Fibroblast of skin of scalp (primary cell): ENCODE results near the gene KCNQ1.

Experiments used
- DNase-seq: peaks from one replicate; pipeline ENCODE4 v3.0.0-alpha.2; 2013

KCNQ1 gene

DNA sequence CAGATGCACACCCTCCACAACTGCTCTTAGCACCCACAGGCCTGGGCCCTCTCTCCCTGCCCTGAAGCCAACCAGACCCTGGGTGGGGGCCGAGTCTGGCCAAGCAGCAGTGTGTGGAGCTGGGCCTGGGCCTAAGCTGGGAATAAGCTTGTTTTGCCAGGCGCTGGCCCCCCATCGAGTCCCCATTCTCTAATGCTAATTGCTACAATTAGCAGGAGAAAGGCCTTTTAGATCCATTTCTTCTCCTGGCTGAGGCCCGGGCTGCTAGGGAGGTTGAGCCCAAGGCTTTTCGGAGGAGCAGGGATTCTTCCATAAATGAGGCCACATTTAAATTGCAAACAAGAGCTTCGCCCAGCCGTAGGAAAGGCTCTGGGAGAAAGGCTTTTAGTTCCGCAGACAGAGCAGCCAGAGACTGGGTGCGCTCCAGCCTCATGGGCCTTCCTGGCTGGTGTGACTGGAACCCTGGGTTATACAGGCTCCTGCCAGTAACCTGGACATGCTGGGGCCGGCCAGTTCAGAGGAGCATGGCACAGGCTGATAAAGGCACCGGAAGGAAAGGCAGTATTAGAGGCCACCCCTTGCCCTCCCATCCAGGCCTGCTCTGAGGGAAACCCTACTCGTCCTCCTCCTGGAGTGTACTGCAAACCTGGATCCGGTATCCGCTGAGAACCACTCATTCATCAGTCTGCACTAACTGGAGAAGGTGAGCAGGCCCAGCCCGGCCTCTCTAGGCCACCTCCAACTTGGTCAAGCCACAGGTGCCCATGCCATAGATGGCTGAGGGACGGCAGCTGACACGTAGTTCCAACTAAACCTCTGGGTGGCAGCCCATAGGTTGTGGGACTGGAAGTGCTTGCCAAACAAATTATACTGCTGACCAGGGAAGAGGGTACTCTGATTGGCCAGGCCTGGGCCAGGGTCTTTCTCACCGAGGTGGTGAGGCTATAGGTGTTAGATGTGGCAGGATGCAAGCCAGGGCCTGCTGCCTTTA, 248.8 kb downstream of the KCNQ1 start:
- no peak for DNase-seq

DNA sequence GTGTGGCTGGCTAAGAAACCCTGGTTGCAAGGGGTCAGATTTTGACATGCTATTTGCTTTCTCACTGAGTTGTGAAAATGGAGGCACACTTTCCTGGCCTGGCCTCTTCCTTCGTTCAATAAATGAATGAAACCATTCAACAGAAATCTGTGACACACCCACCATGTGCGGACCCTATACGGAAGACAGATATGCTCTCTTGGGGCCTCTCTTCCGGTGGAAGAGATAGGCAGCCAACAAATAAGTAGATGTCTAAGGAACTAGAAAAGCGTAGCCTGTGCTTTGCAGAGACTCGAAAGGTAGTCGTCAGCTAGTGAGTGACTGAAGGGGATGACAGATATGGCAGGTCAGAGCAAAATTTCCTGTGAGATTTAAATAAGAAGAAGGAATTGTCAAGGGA, 249.7 kb downstream of the KCNQ1 start:
- DNase-seq: no peak

DNA sequence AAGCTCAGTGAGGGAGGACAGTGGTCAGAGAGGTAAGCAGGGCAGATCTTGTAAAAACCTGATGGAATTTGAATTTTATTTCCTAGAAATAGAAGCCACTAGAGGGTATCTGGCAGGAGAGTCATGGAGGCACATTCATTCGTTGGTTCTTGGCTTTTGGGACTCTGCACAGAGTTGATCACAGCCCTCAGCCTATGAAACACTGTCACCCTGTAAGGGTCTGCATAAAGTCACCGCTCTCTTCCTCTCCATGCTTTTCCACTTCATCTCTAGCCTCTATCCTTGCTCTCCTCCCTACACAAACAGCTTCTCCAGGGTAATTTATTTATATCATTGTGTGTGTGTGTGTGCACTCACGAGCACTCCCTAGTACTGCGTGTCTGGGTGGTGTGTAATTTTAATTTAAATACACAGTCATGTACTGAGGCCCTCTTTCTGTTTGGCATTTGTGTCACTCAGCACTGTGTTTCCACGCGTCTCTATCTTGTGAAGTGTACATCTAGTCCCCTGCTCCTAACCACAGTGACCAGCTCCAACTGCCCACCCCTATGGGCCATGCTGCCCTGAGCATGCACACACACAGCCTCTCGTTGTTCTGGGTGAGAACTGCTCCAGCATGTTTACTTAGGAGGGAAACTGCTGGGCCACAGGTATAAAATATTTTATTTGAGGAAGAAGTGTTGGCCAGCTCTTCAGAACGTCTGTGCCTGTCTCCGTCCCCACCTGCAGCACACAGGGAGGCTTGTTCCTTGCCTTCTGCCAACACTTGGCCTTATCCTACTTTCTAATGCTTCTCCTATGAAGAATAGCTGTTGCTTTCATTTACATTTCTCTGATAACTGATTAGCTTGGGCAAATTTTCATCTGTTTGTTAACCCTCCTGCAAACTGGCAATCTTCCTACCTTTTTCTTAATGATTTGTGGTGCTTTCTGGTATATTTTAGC, 250.5 kb downstream of the KCNQ1 start:
- DNase-seq: no peak

DNA sequence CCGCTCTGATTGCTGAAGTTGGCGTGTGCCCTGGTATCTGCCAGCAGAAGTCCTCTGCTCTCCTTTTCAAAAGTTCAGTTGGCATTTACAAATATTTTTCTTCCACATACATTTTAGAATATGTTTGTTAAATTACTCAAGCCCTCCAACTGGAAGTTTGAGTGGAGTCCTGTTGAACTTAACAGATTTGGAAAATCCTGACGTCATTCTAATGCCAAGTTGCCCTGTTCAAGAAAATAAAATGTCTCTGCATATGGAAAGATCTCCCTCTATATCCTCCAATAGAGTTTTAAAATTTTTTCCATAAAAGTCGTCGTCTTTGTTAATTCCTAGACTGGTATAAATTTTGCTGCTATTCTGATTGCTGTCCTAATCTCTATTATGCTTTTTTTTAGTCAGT, 251.6 kb downstream of the KCNQ1 start:
- no peak for DNase-seq

DNA sequence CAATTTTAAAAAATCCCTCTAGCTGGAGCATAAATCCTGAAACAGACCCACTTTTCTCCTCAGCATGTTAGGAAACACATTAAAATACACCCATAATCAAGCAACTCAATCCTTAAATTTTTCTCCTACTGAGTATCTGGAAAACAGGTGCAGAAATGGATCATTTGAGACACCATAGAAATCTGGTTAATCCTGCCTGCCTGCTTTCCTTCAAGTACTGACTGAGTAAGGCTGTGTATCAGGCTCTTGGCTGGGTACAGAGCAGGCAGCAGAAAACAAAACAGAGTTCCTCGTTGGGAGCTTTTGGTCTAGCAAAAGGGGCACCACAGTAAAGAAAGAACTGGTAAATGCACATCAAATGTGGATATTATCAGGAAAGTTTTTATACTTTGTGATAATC, 253.1 kb downstream of the KCNQ1 start:
- no peak for DNase-seq

DNA sequence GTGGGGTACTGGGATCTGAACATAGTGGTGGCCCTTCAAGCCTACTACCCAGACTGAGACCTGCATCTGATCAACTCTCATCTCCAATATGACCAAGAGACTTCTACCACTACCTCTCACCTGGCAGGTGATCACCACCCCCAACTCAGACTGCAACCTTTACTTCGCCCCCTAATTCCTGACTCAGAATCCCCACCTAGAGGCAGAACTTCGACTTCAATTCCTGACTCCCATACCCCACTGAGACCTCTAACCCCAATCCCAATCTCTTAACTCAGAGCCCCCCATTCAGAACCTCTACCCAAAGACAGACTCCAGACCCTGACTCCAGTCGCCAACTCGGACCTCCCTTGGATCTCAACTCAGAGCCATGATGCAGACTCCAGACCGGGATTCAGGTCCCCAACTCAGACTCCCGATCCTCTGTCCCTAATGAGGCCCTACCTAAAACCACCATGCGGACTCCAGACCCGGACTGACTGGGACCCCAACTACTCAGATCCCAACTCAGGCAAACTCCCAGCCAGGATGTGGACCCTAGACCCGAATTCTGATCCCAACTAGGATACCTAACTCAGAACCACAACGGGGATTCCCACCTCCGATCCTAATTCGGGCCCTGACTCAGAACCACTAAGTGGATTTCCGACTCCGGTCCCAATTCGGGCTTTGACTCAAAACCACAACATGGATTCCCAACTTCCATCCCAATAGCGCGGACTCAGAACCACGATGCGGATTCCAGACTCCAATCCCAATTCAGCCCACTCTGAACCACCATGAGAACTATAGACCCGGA, 253.8 kb downstream of the KCNQ1 start:
- DNase-seq: no peak

DNA sequence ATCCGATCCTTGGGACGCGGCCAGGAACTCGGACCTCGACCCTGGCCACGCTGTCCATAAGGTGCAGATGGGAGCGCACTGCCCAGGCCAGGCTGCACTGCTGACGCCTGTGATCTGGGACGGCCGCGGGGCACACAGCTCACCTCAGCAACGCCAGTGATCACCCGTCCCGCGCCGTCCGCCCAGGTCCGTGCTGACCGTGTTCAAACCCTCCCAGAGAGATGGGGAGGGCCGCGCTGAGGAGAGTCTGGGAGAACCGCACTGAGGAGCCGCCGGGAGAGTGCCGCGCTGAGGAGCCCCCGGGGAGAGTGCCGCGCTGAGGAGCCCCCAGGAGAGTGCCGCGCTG, 254.3 kb downstream of the KCNQ1 start:
- no peak for DNase-seq

DNA sequence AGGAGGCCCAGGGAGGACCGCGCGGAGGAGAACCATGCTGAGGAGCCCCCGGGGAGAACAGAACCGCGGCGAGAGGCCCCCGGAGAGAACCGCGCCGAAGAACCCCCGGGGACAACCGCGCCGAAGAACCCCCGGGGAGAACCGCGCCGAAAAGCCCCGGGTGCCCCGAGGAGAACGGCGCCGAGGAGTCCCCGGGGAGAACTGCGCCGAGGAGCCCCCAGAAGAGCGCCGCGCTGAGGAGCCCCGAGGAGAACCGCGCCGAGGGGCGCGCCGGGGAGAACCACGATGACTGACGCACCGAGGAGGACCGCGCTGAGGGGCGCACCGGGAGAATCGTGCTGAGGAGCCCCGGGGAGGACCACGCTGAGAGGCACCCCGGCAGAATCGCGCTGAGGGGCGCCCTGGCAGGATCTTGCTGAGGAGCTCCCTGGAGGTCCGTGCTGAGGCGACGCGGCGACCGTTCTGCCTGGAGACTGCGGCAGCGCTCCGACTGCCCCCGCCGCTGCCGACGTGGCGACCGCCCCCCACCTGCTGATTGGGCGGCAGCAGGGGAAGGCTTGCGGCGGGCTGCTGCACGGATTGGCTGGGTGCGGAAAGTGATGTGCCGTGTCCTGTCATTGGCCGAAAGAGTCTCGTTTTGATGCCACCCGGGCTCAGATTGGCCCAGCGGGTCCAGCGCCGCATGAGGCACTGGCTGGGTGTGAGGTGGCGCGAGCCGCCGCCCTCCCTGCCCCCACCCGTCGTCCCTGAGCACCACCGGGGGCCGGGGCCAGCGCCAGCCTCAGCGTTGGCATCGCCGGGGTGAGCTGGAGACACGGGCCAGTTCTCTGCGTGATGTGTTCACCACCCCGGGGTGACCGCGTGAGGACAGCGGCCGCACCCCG, 255.0 kb downstream of the KCNQ1 start, which contains the start of gene KCNQ1OT1:
TSS of gene KCNQ1OT1 (minus strand) at position 464 of the 884 bp plus-strand sequence.
- peak; percentile 95 for DNase-seq

DNA sequence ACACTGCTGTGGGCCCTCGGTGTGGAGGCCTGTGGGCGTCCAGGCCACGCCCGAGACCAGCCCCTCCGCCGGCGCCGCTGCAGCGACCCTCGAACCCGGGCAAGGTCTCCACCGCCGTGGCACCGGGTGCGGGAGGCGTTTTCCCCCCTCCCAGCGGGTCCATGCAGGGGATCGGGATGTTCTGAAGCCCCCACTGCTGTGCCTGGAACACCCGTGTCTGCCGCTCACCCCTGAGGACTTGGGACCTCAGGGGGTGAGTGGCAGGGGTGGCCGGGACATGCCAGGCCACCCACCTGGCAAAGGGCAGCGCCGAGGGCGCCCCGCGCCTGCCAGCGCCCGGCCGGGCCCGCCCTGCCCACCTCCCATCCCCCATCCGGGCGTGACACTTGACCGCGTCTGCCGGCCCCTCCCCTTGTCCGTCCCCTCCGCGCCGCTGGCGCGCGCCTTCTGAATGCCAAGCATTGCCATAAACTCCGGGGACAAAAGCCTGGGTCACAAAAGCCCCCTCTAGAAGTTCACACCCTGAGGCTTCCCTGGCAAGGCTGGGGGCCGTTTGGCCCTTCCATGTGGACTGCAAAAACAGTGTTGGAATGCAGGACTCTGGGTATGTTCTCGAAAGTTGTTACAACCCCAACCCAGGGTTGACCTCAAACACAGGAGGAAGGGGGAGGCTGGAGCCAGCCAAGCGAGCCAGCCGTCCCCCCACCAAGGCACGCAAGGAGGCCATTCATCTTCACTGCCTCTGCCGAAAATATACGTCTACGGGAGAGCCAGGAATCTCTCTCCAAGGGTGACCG, 255.8 kb downstream of the KCNQ1 start:
- DNase-seq: peak; percentile 51

DNA sequence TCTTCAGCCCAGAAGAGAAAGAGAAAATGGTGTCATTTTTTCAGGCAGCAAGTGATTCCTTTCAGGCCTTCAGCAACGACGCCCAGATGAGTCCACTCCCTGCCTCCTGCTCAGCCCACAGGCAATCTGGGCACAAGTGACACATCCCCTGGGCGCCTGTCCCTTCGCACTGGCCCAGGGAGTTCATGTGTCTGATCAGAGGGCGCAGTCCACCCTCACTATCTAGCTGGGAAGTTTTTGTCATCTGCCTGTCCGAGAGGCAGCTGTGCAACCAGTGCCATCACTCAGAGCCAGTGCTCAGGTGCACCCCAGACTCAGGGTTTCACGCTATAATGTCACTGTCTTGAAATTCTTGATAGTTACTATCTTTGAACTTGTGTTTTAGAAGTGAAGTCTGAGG, 256.4 kb downstream of the KCNQ1 start:
- DNase-seq: no peak

DNA sequence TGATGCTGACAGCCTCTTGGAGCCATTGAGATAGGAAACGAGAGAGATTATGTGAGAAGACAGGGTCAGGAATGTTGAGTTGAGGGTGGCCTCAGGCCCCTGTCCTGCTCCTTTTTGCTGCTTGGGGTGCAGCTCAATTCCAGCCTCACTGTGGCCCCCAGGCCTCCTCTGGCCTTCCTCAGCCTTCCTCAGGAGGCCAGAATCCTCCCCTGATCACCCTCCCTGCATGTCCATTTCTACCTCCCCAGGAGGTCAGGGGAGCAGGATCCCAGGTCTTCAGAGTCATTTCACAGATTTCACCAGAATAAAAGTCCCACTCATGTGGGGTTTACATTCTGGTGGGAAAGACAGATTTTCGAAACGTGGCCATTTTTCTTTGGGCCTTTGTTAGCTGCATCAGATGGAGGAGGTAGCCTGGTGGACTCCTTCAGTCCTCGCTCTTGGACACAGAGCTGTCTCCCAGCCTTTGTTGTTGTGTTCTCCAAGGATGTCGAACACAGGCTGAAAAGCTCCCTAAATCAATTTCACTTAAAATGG, 257.2 kb downstream of the KCNQ1 start:
- no peak for DNase-seq

DNA sequence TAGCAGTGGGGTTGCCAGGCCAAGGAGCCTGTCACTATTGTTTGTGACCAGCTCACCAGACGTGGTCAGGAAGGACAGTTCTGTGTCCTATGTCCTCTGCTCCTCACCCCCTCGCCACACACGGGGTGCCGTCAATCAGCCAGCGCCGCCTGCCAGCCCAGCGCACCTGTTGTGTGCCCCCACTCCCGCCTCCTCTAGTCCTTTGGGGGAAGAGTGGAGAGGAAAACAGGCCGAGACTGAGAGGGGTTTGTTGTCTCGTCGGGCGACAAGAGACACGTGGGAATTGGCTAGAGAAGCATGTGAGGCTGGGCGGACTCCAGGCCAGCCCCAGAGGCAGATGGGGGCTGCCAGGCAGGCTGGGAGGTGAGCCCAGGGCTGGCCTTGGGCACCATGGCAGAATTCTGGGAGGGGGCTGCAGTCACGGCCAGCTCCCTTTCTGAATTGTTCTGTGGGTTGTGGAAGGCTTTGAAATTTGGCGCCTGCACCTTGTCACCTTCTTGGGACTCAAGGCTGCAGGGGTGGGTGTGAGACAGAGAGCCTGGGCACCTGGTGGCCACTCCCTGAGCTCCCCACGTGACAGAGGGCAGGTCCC, 258.1 kb downstream of the KCNQ1 start:
- DNase-seq: no peak

DNA sequence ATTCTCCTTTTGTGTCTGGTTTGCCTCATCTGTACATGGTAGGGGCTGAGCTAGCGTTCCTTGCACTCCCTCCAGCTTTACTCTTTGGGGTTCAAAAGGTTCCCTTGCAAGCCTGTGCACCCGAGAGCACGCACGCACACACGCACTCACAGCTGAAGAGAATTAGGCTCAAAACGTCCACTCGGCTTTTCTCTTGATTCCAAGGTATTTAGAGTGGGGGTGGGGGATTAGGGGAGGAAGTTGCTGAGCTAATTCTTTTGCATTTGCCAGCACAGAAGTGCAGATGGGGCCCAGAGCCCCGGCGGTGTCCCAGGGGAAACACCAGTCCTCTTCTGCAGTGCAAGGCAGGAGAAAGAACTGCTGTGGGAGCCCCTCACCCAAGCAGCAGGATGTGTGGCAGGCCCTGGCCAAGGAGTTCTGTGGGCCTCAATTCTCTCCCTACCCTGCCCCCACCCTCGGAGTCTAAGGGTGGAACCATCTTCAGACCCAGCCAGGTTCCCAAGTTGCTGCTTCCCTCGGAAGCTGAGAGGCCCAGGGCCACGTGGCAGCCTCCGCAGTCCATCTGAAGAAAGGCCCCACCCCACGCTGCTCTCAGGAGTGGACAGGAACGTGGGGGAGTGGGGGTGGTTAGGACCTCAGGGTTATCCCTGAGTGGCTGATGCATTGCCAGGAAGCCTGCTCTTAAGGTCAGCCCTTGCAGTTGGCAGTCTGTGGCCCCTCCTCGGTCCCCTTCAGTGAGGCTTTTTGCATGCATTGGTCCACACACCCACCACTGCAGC, 258.7 kb downstream of the KCNQ1 start:
- peak; percentile 45 for DNase-seq

DNA sequence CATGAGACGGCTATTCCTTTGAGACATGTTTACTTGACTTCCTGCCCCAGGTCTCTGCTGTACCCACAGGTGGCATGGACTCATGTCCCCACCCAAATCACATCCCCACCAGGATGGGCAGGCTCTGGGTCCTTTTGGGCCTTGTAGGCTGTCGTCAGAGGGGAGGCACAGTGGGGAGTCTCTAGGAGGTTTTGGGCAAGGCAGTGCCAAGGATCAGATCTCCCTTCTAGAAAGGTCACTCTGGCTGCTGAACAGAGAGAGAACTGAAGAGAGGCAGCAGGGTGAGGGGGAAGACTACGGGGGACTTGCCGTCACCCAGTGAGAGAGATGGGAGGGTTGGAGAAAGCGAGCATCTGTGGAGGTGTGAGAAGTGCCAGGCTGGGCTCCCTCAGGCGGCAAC, 259.5 kb downstream of the KCNQ1 start:
- DNase-seq: no peak

DNA sequence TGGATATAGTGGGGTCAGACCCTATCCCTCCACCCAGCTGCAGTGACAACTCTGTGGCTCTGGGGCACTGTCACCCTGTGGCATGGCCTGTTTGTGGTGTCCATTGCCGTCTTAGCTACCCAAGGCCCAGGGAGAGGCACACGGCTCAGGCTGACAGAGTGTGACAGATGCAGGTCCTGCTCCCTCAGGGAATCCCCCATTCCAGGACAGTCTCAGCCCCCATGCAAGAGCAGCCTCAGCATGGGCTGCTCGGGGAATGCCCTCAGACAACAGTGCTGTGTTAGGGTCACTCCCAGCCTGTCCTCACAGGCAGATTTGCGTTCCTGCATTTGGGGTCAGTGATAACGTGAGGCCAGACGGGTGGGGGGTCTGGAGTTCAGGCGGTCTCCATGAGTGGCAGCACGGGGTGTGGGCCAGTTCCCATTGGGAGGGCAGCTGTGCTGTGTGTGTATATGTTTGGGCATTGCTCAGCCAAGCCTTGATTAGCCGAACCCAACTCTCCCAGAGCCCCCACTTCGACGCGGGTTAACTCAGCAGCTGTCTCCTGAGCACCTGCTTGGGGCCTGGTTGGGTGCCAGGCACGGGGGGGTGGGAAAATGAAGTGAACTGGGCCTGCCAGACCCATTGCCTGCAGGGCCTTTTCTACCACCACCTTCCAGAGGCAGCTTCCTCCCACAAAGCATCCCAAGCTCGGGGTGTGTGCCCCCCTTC, 260.2 kb downstream of the KCNQ1 start:
- DNase-seq: no peak

DNA sequence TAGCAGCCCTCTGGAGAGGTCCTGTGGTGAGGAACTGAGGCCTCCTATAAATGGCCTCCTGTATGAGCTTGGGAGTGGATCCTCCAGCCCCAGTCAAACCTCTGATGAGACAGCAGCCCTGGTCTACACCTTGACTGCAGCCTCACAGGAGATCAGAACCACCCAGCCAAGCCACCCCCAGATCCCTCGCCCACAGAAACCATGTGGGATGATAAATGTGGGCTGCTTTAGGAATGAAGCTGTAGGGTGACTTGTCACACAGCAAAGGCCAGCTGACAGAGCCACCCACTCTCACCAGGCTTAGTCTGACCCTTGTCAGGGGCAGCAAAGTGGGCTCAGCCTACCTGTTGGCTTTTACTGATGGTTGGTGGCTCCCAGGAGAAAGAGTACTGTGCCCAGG, 261.5 kb downstream of the KCNQ1 start:
- no peak for DNase-seq

DNA sequence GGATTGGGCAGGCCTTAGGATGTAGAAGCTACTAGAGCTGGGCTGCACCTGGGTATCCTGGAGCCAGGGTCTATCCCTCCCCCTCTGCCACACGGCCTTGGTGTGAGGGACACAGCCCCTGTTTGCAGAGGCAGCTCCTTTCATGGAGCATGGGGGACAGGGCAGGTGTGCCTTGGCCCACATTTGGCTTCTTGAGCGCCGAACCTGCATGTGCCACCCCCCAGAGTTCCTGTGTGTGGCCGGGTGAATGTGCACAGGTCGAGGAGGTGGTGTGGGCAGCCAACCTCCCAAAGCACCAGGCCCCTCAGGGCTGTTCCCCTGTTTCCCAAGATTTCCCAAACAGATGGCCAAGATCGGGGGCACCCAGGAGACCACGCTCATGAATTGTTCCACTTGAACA, 262.9 kb downstream of the KCNQ1 start:
- DNase-seq: no peak

DNA sequence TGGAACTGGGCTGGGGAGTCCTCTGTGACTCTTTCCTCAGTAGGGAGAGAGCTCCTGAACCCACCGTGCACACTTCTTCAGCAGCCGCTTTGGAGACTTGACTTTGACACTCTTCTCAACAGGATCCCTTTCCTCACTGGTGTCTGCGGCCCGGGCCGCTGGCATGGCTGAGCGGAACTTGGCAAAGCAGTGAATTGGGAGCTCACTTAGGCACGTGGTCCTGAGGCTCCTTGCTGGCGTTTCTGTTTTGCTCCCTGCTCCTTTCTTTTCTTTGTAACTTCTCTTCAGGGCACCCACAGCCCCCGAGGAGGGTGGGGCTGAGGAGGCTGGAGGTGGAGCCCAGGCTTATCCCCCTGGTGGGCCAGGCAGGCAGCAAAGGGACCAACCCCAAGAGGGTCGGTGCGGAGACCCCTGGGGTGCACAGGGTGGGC, 263.4 kb downstream of the KCNQ1 start:
- DNase-seq: no peak
